GM18951 (cell line): ENCODE measurements around the gene LAMB1.
"Not testable (repeated sequence)": the region's sequence is repeated elsewhere in the genome, so short reads cannot be mapped to it uniquely, and the experiment has no call there.

ENCODE experiments used
- POLR2A ChIP-seq: IDR thresholded peaks from 4 replicates; pipeline ENCODE4 v1.6.1; 2011; ENCODE audit warnings: mild to moderate bottlenecking; ENCODE audit not compliant: insufficient read length, insufficient read depth; ENCODE audit errors: extremely low read depth
- in situ Hi-C: fragments of 300-500 bp; cut with MboI; formaldehyde crosslinking; loops from one replicate; pipeline ENCODE4 v1.12.0; 2022; ENCODE audit warnings: low sequenced_read_pairs, mixed read lengths, inconsistent platforms; ENCODE audit not compliant: unreplicated experiment

LAMB1 gene

GRCh38 chr7:108002726-108003598 lies at the start of gene LAMB1:
LAMB1 (minus strand) TSS chr7:108003161; CDS start chr7:108002885, 276 bp downstream.
- peak; percentile 24 for TF ChIP-seq POLR2A
- in situ Hi-C loops: no loop called here

- in situ Hi-C loops: no loop called here
- TF ChIP-seq POLR2A: no peak
Observed at GRCh38 chr7:108051454-108051853, 48.5 kb upstream of the LAMB1 start.

- TF ChIP-seq POLR2A: no peak
- in situ Hi-C loops: no loop called here
Observed at GRCh38 chr7:108049962-108050361, 47.0 kb upstream of the LAMB1 start.

- in situ Hi-C loops: no loop called here
Observed at GRCh38 chr7:108048422-108048821, 45.5 kb upstream of the LAMB1 start.

GRCh38 chr7:108046952-108047506 lies 44.1 kb upstream of the LAMB1 start:
- in situ Hi-C loops: no loop called here
- TF ChIP-seq POLR2A: no peak

More at GRCh38 chr7:108048422-108048821, 45.5 kb upstream of the LAMB1 start:
- TF ChIP-seq POLR2A: no peak

GRCh38 chr7:108045669-108046068 lies 42.7 kb upstream of the LAMB1 start:
- TF ChIP-seq POLR2A: no peak
- in situ Hi-C loops: no loop called here

- in situ Hi-C loops: no loop called here
- no peak for TF ChIP-seq POLR2A
Observed at GRCh38 chr7:108045154-108045553, 42.2 kb upstream of the LAMB1 start.

- in situ Hi-C loops: no loop called here
- no peak for TF ChIP-seq POLR2A
Observed at GRCh38 chr7:108044345-108044744, 41.4 kb upstream of the LAMB1 start.

GRCh38 chr7:108038986-108039385 lies 36.0 kb upstream of the LAMB1 start:
- in situ Hi-C loops: no loop called here
- TF ChIP-seq POLR2A: no peak

- in situ Hi-C loops: no loop called here
- no peak for TF ChIP-seq POLR2A
Observed at GRCh38 chr7:108037741-108038140, 34.8 kb upstream of the LAMB1 start.

- no peak for TF ChIP-seq POLR2A
Observed at GRCh38 chr7:108037140-108037539, 34.2 kb upstream of the LAMB1 start.

GRCh38 chr7:108034586-108034985 lies 31.6 kb upstream of the LAMB1 start:
- in situ Hi-C loops: no loop called here
- TF ChIP-seq POLR2A: no peak

More at GRCh38 chr7:108037140-108037539, 34.2 kb upstream of the LAMB1 start:
- in situ Hi-C loops: no loop called here

- in situ Hi-C loops: no loop called here
- TF ChIP-seq POLR2A: no peak
Observed at GRCh38 chr7:108033776-108034497, 31.0 kb upstream of the LAMB1 start.

- in situ Hi-C loops: not testable (repeated sequence)
Observed at GRCh38 chr7:108033309-108033708, 30.3 kb upstream of the LAMB1 start.

GRCh38 chr7:108030516-108030915 lies 27.6 kb upstream of the LAMB1 start:
- in situ Hi-C loops: no loop called here
- no peak for TF ChIP-seq POLR2A
